Testis (tissue), 3 donors: ENCODE measurements around the gene HOXC4. TPM values are rescaled to one million over a fixed set of nuclear protein-coding genes. Genes with fewer than 3 reads are reported as not detected.

Source experiments
- DNase-seq: peaks from one replicate; pipeline ENCODE4 v3.0.0-alpha.2; 2019
- H3K27ac ChIP-seq, 2 donors: fragments of 200-600 bp; sonication (generic); one replicate each; pipeline ENCODE4 v1.5.1; 2019
- H3K27me3 ChIP-seq: fragments of 200-600 bp; sonication (generic); one replicate; pipeline ENCODE4 v1.5.1; 2019
- H3K36me3 ChIP-seq: fragments of 200-600 bp; sonication (generic); one replicate; pipeline ENCODE4 v1.5.1; 2017; ENCODE audit warnings: low read depth; ENCODE audit errors: missing control alignments
- H3K4me1 ChIP-seq: fragments of 200-600 bp; sonication (generic); one replicate; pipeline ENCODE4 v1.5.1; 2019
- H3K4me3 ChIP-seq, 2 donors: fragments of 200-600 bp; sonication (generic); one replicate each; pipeline ENCODE4 v1.5.1; 2017 to 2019
- H3K9me3 ChIP-seq: fragments of 200-600 bp; sonication (generic); one replicate; pipeline ENCODE4 v1.5.1; 2017
- POLR2A ChIP-seq: fragments of 450-650 bp; IDR thresholded peaks from one replicate; pipeline ENCODE4 v1.6.1; 2017; ENCODE audit warnings: antibody characterized with exemption, mild to moderate bottlenecking, moderate library complexity
- WGBS, 2 donors: methylation state at CpG; one replicate each; pipeline ENCODE4 v1.1.5; 2018; 5-methylcytosine and 5-hydroxymethylcytosine counted together
- intact Hi-C: fragments of 100-400 bp; cut with DNase I; formaldehyde crosslinking; loops from one replicate; pipeline ENCODE4 v1.15.1; 2023; ENCODE audit warnings: low total_unique reads
- polyA plus RNA-seq: library from polyadenylated mRNA; stranded (reverse); fragments of 350-450 nt; fragmentation: Illumina TruSeq; extraction: RNeasy Lipid Tissue Mini Kit (QIAGEN cat#74804); gene quantifications from one replicate; pipeline ENCODE4 v1.2.3, GENCODE V29; 2014; ENCODE audit warnings: low read depth, low replicate concordance; ENCODE audit not compliant: insufficient read depth
- total RNA-seq, 2 donors: library from RNA; depleted of rRNA; stranded (reverse); fragments of >200 nt; gene quantifications; one replicate each; pipeline ENCODE4 v1.2.3, GENCODE V29; 2016
- TF ChIP-seq, protein P1 (sequence below), 3 experiments: fragments of 450-650 bp in 2 of 3; fragments of 200-600 bp in 1 of 3; sonication (generic) in 1 of 3; IDR thresholded peaks; one replicate each; pipeline ENCODE4 v1.5.1; 2016 to 2019; ENCODE audit warnings: antibody characterized with exemption in 3 of 3, mild to moderate bottlenecking in 2 of 3, moderate library complexity in 1 of 3

HOXC4 gene
- total and polyA plus RNA-seq, 3 donors from 2014 or later, result 3.0 to 4.3 (median 3.1) TPM

DNA sequence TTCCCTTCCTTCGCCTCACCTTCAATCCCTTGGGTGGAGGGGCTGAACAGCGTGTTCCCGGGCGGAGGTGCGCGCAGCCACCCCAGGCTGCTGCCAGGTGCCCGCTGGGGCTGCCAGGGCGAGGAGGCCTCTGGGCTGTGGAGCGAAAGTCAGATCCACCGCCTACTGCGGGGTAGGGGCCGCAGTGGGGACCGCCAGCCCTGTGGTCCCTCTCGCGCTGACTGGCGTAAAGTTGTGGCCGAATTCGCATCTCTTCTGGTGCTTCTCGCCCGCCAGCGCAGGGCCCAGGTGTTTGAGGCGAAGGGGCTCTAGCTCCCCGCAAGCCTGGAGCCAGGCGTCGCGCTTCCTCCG is 6.9 kb upstream of the HOXC4 start:
- intact Hi-C loops, result no loop called here
- no peaks in the 10 kb centered on the region for H3K9me3 ChIP-seq
- no peak for TF ChIP-seq POLR2A
- TF ChIP-seq, protein P1, sequence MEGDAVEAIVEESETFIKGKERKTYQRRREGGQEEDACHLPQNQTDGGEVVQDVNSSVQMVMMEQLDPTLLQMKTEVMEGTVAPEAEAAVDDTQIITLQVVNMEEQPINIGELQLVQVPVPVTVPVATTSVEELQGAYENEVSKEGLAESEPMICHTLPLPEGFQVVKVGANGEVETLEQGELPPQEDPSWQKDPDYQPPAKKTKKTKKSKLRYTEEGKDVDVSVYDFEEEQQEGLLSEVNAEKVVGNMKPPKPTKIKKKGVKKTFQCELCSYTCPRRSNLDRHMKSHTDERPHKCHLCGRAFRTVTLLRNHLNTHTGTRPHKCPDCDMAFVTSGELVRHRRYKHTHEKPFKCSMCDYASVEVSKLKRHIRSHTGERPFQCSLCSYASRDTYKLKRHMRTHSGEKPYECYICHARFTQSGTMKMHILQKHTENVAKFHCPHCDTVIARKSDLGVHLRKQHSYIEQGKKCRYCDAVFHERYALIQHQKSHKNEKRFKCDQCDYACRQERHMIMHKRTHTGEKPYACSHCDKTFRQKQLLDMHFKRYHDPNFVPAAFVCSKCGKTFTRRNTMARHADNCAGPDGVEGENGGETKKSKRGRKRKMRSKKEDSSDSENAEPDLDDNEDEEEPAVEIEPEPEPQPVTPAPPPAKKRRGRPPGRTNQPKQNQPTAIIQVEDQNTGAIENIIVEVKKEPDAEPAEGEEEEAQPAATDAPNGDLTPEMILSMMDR (IDR thresholded peaks at IDR 0.05), result no peak
- no peaks in the 10 kb centered on the region for H3K4me1 ChIP-seq
- no peak overlapping the region for H3K27ac ChIP-seq
- DNase-seq, result no peak
- H3K4me3 ChIP-seq, result peak overlapping the region in 1 of 2 donors; percentile 49
- H3K27me3 ChIP-seq, result no peaks in the 10 kb centered on the region
- H3K36me3 ChIP-seq, result no peaks in the 10 kb centered on the region
- WGBS, 2 donors, result 47 to 71% methylated on average over 23 to 27 of the region's 27 CpGs

DNA sequence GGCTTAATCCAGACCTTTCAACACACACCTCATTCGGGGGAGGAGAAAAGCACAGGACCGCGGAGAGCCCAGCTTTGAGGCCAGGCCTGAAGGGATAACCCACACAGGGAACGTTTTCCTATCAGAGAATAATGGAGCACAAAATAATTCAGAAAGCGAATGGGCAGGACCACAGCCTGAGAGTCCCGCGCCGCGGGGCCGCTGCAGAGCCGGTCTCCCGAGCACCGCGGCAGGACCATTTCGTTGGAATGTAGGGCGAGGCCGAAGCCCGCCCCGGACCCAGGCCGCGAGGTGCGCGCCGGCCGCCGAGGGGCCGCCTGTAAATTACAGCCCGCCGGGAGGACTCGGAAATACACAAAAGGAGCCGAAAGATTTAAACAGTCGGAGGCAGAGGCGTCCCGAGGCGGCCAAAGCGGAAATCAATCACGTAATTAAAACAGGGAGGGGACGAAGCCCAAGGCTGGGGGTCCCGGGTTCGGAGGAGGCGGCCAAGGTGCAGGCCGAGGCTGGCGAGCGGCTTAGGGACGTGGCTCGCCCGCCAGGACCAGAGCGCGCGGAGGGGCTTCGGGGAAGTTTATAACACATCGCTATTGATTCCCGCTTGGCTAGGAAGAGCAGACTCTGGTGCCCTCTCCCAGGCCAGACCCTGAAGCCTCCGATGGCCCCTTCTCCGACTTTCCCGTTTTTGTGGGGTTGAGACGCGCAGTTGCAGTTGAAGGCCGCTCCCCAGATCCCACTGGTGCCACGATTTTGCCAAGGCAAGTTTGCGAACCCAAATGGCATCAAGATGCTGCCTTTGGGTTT is 6.3 kb upstream of the HOXC4 start:
- Histone ChIP-seq H3K36me3 (no peaks in the 10 kb centered on the region), H3K4me3 (peak overlapping the region; percentile 12 to 49), H3K27me3 (no peaks in the 10 kb centered on the region), H3K4me1 (no peaks in the 10 kb centered on the region), H3K27ac (no peak overlapping the region), H3K9me3 (no peaks in the 10 kb centered on the region)
- 50 to 53% methylated on average over 56 to 61 of the region's 61 CpGs for WGBS, 2 donors
- intact Hi-C loops, result no loop called here
- no peak for TF ChIP-seq POLR2A
- TF ChIP-seq, protein P1 (IDR thresholded peaks at IDR 0.05), result no peak
- no peak for DNase-seq

DNA sequence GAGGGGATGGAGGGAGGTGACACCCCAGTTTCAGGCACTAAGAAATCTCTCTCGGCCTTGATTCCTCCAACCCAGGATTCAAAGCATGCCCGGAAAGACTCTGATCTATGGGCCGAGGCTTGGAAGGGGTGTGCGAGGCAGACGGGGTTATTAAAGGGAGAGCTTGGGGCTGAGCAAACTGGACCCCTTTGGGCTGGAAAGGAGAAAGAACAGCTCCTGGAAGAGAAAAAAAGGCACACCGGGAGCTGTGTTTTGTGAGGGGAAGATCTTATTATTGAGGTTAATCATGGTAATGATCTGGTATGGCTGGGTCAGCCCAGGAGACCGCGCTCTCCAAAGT is 5.7 kb upstream of the HOXC4 start:
- no peaks in the 10 kb centered on the region for H3K36me3 ChIP-seq
- H3K4me1 ChIP-seq, result peaks cover 4% of the 10 kb centered on the region
- TF ChIP-seq POLR2A, result no peak
- TF ChIP-seq, protein P1 (IDR thresholded peaks at IDR 0.05), result no peak
- no peak for DNase-seq
- H3K4me3 ChIP-seq, result peak overlapping the region in 1 of 2 donors; percentile 49
- no peaks in the 10 kb centered on the region for H3K9me3 ChIP-seq
- intact Hi-C loops, result no loop called here
- 46 to 74% methylated on average over 7 to 8 of the region's 8 CpGs for WGBS, 2 donors
- H3K27ac ChIP-seq, result no peak overlapping the region
- H3K27me3 ChIP-seq, result no peaks in the 10 kb centered on the region

DNA sequence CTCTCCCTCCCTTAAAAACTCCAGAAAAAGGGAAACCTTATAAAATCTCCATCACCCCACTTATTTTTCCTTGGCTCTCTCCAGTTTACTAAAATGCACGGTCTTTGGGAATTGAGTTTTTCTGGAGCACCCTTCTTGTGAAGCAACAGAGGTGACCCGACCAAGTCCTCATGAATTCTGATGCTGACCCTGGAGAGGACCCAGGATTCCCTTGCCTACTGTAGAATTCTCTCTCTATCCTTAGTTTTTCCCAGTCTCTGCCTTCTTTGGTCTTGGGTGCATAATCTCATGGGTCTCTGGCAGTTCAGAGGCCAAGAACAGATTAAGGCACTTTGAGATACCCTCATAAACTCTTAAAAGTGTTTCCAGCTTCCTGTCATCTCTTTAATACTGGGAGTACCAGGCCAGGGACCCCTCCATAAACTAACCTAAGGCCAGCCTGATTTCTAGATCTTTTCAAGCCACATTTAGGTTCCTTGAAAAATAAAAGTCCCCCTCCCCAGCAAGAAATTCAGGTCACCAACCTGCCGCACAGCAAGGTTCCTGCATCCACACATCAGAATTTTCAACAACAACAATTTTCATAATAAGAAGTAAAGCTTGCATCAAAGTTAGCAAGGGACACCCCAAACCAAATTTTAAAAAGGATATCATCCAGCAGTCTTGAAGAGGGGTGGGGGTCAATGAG is 5.1 kb upstream of the HOXC4 start:
- no peak overlapping the region for H3K27ac ChIP-seq
- H3K4me1 ChIP-seq, result peaks cover 10% of the 10 kb centered on the region
- no peaks in the 10 kb centered on the region for H3K9me3 ChIP-seq
- H3K27me3 ChIP-seq, result no peaks in the 10 kb centered on the region
- WGBS, 2 donors, result 65 to 86% methylated on average over 3 of the region's 3 CpGs
- no peak for DNase-seq
- intact Hi-C loops, result no loop called here
- TF ChIP-seq, protein P1 (IDR thresholded peaks at IDR 0.05), result no peak
- no peak for TF ChIP-seq POLR2A
- H3K36me3 ChIP-seq, result no peaks in the 10 kb centered on the region
- no peak overlapping the region for H3K4me3 ChIP-seq
